Adipocyte (in vitro differentiated cells): ENCODE data around the gene AGBL3.
"Not testable (repeated sequence)": the region's sequence is repeated elsewhere in the genome, so short reads cannot be mapped to it uniquely, and the experiment has no call there.

Experiments
- DNase-seq: peaks from one replicate; pipeline ENCODE4 v3.0.0-alpha.2; 2015; ENCODE audit warnings: low read depth
- H3K27me3 ChIP-seq: replicated peaks from 2 replicates; pipeline ENCODE4 v1.7.0; 2013; ENCODE audit warnings: mild to moderate bottlenecking, low read length, moderate library complexity; ENCODE audit not compliant: control insufficient read depth, insufficient read depth
- H3K36me3 ChIP-seq: 2 replicates; pipeline ENCODE4 v1.7.0; 2013; ENCODE audit warnings: low read length, mild to moderate bottlenecking, moderate library complexity; ENCODE audit not compliant: control insufficient read depth, insufficient read depth, severe bottlenecking
- H3K4me1 ChIP-seq: 2 replicates; pipeline ENCODE4 v1.7.0; 2013; ENCODE audit warnings: mild to moderate bottlenecking, low read length, moderate library complexity; ENCODE audit not compliant: control insufficient read depth, insufficient read depth
- H3K4me3 ChIP-seq: 2 replicates; pipeline ENCODE4 v1.7.0; 2013; ENCODE audit warnings: mild to moderate bottlenecking, low read length, moderate library complexity
- H3K9ac ChIP-seq: 2 replicates; pipeline ENCODE4 v1.7.0; 2013; ENCODE audit warnings: mild to moderate bottlenecking, low read length, moderate library complexity
- H3K9me3 ChIP-seq: 2 replicates; pipeline ENCODE4 v1.7.0; 2013; ENCODE audit warnings: mild to moderate bottlenecking, low read length, moderate library complexity; ENCODE audit not compliant: control insufficient read depth

The AGBL3 gene

DNA sequence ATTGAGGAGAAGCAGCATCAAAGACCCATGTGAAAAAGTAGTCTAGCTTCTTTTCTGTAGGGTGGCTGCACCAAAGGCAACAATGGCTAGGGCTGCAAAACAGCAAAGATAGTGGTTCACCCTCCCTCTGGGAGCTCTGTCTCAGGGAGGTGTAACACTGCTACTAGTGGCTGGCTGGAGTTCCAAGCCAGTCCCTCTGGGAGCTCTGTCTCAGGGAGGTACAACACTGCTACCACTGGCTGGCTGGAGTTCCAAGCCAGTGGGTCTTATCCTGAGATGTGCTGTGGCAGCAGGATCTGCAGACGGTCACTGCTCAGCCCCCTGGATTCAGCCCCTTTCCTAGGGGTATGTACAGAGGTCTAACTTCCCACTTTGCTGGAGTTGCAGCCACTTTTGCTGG lies 123.7 kb downstream of the AGBL3 start:
- DNase-seq, result no peak
- Histone ChIP-seq H3K9ac (no peak overlapping the region), H3K4me3 (no peak overlapping the region), H3K9me3 (no peaks in the 10 kb centered on the region), H3K36me3 (no peaks in the 10 kb centered on the region), H3K4me1 (peaks cover 6% of the 10 kb centered on the region), H3K27me3 (no peaks in the 10 kb centered on the region)

DNA sequence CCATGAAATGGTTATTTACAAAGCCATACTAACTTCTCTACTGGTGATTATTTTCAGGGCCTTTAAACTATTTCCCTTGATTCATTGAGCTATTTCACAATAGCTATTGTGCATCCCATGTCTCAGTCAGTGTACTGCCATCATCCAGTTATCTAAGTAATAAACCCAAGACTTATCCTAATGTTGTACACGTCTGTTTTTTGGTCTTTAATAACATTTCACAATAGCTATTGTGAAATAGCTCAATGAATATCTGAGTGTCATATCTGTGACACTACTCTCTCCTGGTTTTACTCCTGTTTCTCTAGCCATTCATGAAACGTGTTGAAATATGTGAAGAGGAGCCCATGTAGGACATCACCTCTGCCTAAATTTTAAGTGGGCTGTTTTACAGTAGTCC lies 125.1 kb downstream of the AGBL3 start:
- H3K9me3 ChIP-seq, result no peaks in the 10 kb centered on the region
- peaks cover 6% of the 10 kb centered on the region for H3K4me1 ChIP-seq
- no peak overlapping the region for H3K9ac ChIP-seq
- no peaks in the 10 kb centered on the region for H3K36me3 ChIP-seq
- DNase-seq, result peak; percentile 2
- H3K27me3 ChIP-seq, result no peaks in the 10 kb centered on the region
- no peak overlapping the region for H3K4me3 ChIP-seq

DNA sequence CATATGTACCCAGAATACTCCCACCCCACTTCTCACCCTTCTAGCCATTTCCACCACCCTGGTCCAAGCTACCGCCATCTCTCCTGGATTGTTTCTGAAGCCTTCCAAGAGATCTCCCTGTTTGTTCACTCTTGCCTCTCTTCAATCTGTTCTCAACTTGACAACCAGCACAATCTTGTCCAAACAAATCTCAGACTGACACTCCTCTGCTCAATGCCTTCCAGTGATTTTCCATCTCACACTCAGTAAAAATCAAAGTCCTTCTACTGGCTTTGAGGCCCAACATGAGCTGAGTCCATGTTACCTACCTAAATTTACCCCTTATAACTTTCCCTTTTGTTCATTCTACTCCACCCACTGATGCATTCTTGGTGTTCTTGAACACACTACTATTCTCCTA lies 128.3 kb downstream of the AGBL3 start:
- DNase-seq, result no peak
- H3K9me3 ChIP-seq, result no peaks in the 10 kb centered on the region
- H3K4me3 ChIP-seq, result no peak overlapping the region
- no peaks in the 10 kb centered on the region for H3K27me3 ChIP-seq
- no peak overlapping the region for H3K9ac ChIP-seq
- H3K36me3 ChIP-seq, result no peaks in the 10 kb centered on the region
- H3K4me1 ChIP-seq, result peaks cover 6% of the 10 kb centered on the region

DNA sequence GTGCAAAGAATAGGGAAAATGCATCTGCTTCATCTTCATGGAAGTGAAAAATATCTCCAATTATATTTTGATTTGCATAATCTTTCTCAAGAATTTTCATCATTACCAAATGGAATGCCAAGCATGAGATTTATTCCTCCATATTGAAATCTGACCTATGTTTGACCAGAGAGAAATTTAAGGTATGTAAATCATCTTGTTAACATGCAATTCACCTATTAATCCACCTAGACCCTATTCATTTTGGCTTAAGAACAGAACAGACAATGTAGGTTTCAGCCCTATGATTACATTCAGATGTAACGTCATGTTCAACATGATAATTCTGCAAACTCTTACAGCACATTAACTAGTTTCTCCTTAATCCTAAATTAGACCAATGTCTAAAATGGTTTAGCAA lies 130.8 kb downstream of the AGBL3 start:
- peak; percentile 1 for DNase-seq
- Histone ChIP-seq H3K36me3 (no peaks in the 10 kb centered on the region), H3K9ac (no peak overlapping the region), H3K4me3 (no peak overlapping the region), H3K9me3 (peaks cover 14% of the 10 kb centered on the region), H3K4me1 (no peaks in the 10 kb centered on the region), H3K27me3 (no peaks in the 10 kb centered on the region)

DNA sequence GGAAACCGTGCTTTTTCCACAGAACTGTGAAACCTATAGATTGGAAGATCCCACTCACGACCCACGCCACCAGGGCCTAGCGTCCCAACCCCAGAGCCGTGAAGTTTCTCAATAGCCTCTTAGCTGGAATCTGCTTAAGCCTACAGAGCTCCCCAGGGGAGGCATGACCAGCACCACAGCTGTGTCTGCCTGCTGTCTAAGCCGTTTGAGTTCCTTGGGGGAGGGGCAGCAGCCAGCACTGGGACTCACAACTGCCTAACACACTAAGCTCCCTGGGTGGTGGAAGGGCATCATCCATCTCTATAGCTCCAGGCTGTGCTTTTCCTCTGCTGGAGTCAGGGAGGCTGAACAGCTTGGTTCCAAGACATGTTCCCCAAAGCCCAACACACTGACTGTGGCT lies 135.6 kb downstream of the AGBL3 start:
- H3K9me3 ChIP-seq, result peaks cover 14% of the 10 kb centered on the region
- H3K4me3 ChIP-seq, result no peak overlapping the region
- no peaks in the 10 kb centered on the region for H3K27me3 ChIP-seq
- no peak for DNase-seq
- H3K4me1 ChIP-seq, result no peaks in the 10 kb centered on the region
- no peaks in the 10 kb centered on the region for H3K36me3 ChIP-seq
- H3K9ac ChIP-seq, result no peak overlapping the region

DNA sequence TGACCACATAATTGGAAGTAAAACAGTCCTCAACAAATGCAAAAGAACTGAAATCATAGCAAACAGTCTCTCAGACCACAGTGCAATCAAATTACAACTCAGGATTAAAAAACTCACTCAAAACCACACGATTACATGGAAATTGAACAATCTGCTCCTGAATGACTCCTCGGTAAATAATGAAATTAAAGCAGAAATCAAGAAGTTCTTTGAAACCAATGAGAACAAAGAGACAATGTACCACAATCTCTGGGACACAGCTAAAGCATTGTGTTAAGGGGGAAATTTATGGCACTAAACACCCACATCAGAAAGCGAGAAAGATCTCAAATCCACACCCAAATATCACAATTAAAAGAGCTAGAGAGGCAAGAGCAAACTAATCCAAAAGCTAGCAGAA lies 138.3 kb downstream of the AGBL3 start:
- not testable (repeated sequence) for H3K4me3 ChIP-seq, DNase-seq, H3K9ac ChIP-seq, H3K36me3 ChIP-seq, H3K4me1 ChIP-seq, H3K27me3 ChIP-seq
- H3K9me3 ChIP-seq, result peaks cover 14% of the 10 kb centered on the region

DNA sequence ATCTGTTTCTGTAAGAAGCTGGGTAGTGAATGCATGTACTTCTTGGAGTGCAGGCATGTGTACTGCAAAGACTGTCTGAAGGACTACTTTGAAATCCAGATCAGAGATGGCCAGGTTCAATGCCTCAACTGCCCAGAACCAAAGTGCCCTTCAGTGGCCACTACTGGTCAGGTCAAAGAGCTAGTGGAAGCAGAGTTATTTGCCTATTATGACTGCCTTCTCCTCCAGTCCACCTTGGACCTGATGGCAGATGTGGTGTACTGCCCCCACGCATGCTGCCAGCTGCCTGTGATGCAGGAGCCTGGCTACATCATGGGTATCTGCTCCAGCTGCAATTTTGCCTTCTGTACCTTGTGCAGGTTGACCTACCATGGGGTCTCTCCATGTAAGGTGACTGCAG lies 142.6 kb downstream of the AGBL3 start:
- DNase-seq, result no peak
- Histone ChIP-seq H3K36me3 (no peaks in the 10 kb centered on the region), H3K9ac (no peak overlapping the region), H3K4me3 (no peak overlapping the region), H3K27me3 (no peaks in the 10 kb centered on the region), H3K4me1 (no peaks in the 10 kb centered on the region), H3K9me3 (peaks cover 11% of the 10 kb centered on the region)

DNA sequence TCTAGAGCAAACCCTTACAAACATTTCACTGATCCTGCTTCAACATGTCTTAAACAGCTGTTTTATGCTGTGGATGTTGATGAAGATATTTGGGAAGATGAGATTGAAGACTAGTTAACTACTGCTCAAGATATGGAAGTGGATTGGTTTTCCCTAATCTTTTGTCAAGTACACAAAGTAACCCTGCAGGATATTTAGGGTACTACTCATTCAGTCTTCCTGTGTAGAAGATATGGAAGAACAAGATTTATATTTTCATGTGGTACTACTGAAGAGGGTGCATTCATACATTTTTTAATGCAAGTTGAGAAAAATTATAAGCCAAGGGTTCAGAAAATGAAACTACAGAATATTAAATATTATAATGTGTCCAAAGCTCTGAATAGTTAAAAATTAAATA lies 143.3 kb downstream of the AGBL3 start:
- H3K9ac ChIP-seq, result no peak overlapping the region
- no peaks in the 10 kb centered on the region for H3K36me3 ChIP-seq
- H3K4me1 ChIP-seq, result no peaks in the 10 kb centered on the region
- H3K27me3 ChIP-seq, result no peaks in the 10 kb centered on the region
- DNase-seq, result no peak
- H3K4me3 ChIP-seq, result no peak overlapping the region
- peaks cover 11% of the 10 kb centered on the region for H3K9me3 ChIP-seq

DNA sequence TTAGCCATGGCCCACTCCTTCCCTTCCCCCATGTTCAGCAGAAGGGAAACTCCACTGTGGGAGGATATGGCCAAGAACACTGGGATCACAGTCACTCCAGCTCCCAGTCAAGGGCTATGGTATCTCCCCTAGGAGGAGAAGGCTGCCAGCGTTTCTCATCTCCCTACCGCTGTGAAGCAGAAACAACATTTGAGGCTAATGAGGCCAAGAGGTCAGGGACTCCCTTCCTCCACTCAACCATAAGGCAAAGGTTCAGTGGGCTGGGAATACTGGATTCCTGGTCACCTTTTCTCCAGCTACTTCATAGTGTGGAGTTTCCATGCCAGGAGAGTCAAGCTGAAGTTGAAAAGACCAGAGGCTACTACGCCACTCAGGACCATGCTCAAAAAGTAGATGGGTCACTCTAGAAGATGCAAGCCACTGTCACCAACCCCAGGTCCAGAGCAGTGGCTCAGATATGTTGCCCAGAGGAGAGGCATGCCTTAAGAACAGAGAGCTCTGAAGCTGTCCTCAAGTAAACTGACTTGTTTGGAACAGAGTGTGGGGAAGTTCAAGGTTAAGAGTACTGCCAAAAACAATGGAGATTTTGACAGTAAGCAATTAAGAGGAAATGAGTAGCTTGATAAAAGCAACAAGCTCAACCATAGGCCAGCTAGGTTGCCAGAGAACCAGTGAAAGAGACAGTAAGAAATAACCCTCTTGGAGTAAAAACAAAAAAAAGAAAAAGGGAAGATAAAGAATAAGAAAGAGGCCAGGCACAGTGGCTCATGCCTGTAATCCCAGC lies 157.8 kb downstream of the AGBL3 start:
- no peaks in the 10 kb centered on the region for H3K36me3 ChIP-seq
- H3K27me3 ChIP-seq, result no peaks in the 10 kb centered on the region
- peaks cover 16% of the 10 kb centered on the region for H3K4me1 ChIP-seq
- no peaks in the 10 kb centered on the region for H3K9me3 ChIP-seq
- no peak overlapping the region for H3K4me3 ChIP-seq
- no peak for DNase-seq
- H3K9ac ChIP-seq, result no peak overlapping the region

DNA sequence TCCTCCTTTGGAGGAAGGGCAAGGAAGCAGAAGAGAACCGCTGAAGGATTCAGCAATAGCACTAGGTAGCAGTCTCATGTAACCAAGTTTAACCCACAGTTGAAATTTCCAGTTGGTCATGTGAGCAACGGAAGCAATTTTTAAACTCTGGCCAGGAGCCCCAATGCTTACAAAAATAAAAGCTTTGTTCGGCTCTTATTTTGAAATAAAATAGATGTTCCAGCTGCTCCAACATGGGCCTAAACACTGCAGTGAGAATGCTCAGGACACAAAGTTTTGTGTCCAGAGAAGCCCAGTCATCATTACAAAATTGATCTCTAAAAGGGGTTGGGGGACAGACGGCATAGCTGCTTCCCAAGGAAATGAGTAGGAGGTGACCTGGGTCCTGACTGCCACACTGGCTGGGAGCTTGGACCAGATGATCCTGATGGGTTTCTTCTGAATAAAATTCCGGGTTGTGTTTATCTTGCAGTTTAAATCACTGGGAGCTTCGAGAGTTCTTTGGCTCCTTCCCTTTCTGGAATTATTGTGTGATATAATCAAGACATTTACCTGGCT lies 161.1 kb downstream of the AGBL3 start:
- Histone ChIP-seq H3K27me3 (no peaks in the 10 kb centered on the region), H3K36me3 (peaks cover 15% of the 10 kb centered on the region), H3K9ac (peak overlapping the region; percentile 92), H3K4me1 (peaks cover 30% of the 10 kb centered on the region), H3K4me3 (peak overlapping the region; percentile 83), H3K9me3 (no peaks in the 10 kb centered on the region)
- DNase-seq, result peak; percentile 12

DNA sequence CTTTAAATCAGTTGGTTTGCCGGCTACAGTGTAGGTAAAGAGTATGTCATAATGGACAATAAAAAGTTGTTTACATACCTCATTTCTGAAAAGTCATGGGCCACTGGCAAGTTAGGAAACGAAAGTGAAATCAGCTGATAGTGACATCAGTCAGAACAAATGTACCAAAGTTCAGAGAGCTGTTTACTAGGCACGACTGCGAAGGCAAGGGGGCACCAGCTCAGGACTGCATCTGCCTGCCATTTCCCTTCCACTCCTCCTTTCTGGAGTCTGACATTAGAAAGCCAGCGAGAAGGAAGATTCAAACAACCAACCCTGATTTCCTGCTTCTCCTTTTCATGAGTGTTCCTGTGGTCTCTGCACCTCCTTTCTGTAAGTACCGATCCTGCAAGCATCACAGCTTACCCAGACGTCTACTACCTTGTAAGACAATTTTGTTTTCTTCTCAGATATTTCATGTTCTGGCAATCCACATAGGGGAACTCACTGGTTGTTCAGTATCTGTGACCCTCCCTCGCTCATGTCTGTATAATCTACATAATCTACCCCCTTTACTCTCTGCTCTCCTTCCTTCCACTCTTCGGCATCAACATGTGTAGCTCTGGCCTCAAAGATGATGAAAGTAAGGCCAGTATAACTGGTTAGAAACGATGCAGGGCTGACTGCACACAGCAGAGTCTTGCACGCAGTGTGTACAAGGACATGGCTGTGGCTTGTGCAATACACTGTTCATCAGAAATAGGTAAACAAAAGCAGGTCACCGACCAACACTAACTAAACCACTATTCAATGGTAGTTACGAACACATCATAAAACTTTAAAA lies 161.8 kb downstream of the AGBL3 start, which contains the start of gene TMEM140:
Gene TMEM140 (plus strand): TSS at position 174 of the 823 bp plus-strand sequence. CDS start 16,370 bp downstream, outside the sequence.
- Histone ChIP-seq H3K9me3 (no peaks in the 10 kb centered on the region), H3K27me3 (no peaks in the 10 kb centered on the region), H3K36me3 (peaks cover 21% of the 10 kb centered on the region), H3K9ac (peak within 1 kb of the TSS; percentile 92), H3K4me3 (peak within 1 kb of the TSS; percentile 83), H3K4me1 (peaks cover 30% of the 10 kb centered on the region)
- DNase-seq, result peak; percentile 55
